Gastrocnemius medialis (tissue), 4 donors: ENCODE data around the gene PPP1R18.

ENCODE experiments used
- POLR2A ChIP-seq, 2 donors: fragments of 450-650 bp; IDR thresholded peaks; one replicate each; pipeline ENCODE4 v1.6.1; 2017; ENCODE audit warnings: antibody characterized with exemption in 2 of 2, mild to moderate bottlenecking in 2 of 2, moderate library complexity in 2 of 2
- TF ChIP-seq, protein P1 (sequence below), 5 experiments: fragments of 450-650 bp in 3 of 5; fragments of 200-600 bp in 2 of 5; sonication (generic) in 2 of 5; IDR thresholded peaks in 4 of 5; conservative IDR thresholded peaks in 1 of 5; 1 replicate in 4 of 5; 2 replicates in 1 of 5; pipeline ENCODE4 v1.5.1; 2016 to 2019; ENCODE audit warnings: antibody characterized with exemption in 5 of 5, mild to moderate bottlenecking in 3 of 5, moderate library complexity in 3 of 5

DNA sequence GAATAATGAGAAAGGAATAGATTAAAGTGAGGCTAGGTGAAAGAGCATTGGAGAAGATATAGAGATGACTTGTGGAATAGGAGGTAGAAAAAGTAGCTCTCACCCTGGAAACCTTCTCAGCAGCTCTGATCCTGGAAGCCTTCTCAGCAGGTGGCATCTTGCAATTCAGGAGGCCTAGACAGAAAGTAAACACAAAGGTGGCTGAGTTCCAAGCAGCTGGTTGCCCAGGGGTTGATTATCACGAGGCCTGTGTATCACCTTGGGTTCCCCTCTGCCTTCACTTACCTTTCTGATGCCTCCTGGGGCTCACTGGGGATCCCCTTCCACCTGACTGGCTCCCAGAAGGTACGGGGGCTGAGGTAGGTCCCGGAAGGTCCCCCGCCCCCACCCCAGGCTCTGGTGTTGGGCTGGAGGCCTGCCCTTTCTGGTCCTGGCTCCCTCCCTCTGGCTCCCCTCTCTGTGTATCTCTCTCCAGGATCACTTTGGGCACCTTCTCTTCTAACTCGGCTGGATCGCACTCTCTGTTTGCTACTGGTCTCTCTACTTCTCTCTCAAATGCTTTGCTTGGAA is 20.9 kb upstream of the PPP1R18 start:
- TF ChIP-seq, protein P1, sequence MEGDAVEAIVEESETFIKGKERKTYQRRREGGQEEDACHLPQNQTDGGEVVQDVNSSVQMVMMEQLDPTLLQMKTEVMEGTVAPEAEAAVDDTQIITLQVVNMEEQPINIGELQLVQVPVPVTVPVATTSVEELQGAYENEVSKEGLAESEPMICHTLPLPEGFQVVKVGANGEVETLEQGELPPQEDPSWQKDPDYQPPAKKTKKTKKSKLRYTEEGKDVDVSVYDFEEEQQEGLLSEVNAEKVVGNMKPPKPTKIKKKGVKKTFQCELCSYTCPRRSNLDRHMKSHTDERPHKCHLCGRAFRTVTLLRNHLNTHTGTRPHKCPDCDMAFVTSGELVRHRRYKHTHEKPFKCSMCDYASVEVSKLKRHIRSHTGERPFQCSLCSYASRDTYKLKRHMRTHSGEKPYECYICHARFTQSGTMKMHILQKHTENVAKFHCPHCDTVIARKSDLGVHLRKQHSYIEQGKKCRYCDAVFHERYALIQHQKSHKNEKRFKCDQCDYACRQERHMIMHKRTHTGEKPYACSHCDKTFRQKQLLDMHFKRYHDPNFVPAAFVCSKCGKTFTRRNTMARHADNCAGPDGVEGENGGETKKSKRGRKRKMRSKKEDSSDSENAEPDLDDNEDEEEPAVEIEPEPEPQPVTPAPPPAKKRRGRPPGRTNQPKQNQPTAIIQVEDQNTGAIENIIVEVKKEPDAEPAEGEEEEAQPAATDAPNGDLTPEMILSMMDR (IDR thresholded peaks at IDR 0.05 in 4 of 5, conservative IDR thresholded peaks at IDR 0.05 in 1 of 5): no peak
- TF ChIP-seq POLR2A (IDR thresholded peaks at IDR 0.05): no peak
